Fibroblast of villous mesenchyme (primary cell): ENCODE results near the gene VPS13D. TPM values are rescaled to one million over a fixed set of nuclear protein-coding genes. Genes with fewer than 3 reads are reported as not detected.

Source experiments
- DNase-seq: peaks from one replicate; pipeline ENCODE4 v3.0.0-alpha.2; 2010; ENCODE audit warnings: low read depth
- H3K4me3 ChIP-seq: 2 replicates; pipeline ENCODE4 v1.5.1; 2011; ENCODE audit warnings: low read depth, mild to moderate bottlenecking, low read length
- CTCF ChIP-seq: IDR thresholded peaks from 2 replicates; pipeline ENCODE4 v1.5.1; 2012; ENCODE audit warnings: low read depth, mild to moderate bottlenecking, low read length; ENCODE audit not compliant: insufficient read depth
- total RNA-seq: library from RNA; depleted of rRNA; stranded (reverse); fragments of >200 nt; gene quantifications from 2 replicates; pipeline ENCODE4 v1.2.3, GENCODE V29; 2012

The VPS13D gene
- total RNA-seq, 1 donor = 55.3 TPM

DNA sequence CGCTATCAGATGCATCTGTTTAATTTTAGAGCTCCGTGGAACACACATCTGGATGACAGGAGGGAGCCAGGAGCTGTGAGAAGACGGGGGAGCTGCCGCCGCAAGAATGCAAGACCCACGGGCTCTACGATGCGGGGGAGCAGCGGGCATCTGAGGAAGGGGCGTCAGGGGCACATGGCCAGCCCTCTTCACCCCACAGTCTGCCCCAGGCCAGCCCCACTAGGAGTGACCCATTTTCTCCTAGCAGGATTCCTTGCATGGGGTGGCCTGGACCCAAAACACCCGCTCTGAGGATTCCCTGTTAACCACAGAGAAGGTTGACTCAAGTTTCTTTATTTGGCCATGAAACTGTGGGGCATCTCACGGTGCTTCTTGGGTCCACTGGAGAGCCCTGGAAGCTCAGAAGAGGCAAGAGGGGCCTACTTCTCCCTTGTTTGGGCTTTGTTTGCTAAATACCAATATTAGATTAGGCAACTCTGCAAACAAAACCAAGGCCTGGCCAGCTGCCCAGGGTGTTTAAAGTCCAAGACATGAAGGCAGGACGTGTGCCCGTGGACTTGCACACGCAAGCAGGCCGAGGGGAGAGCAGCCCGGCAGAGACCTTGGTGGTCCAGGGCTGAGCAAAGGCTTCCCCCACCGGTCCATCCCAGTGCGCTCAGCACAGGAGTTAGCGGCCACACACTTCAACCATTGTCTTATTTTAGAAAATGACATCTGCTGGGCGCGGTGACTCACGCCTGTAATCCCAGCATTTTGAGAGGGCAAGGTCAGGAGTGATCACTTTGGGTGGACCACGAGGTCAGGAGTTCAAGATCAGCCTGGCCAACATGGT lies 298.4 kb downstream of the VPS13D start:
- H3K4me3 ChIP-seq = no peak overlapping the region
- no peak for TF ChIP-seq CTCF
- DNase-seq = peak; percentile 87

DNA sequence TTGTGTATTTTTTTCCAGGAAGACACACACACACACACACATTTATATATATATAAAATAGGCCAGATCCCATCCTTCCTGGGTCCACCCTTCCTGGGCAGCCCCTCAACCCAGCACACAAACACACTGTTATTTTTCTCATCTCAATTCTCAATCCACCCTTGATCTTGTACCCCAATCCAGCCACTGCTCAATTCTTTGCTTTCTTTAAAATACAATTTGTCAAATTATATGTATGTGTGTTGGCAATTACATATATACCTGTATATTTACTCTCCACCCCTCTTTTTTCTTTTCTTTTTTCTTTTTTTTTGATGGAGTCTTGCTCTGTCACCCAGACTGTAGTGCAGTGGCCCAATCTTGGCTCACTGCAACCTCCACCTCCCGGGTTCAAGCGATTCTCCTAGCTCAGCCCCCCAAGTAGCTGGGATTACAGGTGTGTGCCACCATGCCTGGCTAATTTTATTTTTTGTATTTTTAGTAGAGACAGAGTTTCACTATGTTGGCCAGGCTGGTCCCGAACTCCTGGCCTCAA lies 299.9 kb downstream of the VPS13D start:
- TF ChIP-seq CTCF = no peak
- DNase-seq = no peak
- H3K4me3 ChIP-seq = no peak overlapping the region

GRCh38 chr1:12530462-12531178 lies 300.8 kb downstream of the VPS13D start:
- H3K4me3 ChIP-seq = no peak overlapping the region
- DNase-seq = no peak
- no peak for TF ChIP-seq CTCF

DNA sequence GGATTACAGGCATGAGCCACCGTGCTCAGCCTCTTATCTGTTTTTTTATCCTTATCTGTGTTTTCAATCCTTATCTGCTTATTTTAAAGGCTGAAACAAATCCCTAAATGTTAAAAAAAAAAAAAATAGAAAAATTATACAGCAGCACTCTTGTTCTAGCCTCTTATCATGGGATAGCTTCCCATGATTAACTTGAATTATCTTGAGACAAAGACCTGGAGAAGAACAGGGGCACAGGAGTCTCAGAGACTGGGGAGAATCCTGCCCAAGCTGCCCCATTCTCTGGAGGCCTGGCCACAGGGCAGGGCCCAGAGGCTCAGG lies 301.3 kb downstream of the VPS13D start:
- no peak overlapping the region for H3K4me3 ChIP-seq
- no peak for TF ChIP-seq CTCF
- no peak for DNase-seq

DNA sequence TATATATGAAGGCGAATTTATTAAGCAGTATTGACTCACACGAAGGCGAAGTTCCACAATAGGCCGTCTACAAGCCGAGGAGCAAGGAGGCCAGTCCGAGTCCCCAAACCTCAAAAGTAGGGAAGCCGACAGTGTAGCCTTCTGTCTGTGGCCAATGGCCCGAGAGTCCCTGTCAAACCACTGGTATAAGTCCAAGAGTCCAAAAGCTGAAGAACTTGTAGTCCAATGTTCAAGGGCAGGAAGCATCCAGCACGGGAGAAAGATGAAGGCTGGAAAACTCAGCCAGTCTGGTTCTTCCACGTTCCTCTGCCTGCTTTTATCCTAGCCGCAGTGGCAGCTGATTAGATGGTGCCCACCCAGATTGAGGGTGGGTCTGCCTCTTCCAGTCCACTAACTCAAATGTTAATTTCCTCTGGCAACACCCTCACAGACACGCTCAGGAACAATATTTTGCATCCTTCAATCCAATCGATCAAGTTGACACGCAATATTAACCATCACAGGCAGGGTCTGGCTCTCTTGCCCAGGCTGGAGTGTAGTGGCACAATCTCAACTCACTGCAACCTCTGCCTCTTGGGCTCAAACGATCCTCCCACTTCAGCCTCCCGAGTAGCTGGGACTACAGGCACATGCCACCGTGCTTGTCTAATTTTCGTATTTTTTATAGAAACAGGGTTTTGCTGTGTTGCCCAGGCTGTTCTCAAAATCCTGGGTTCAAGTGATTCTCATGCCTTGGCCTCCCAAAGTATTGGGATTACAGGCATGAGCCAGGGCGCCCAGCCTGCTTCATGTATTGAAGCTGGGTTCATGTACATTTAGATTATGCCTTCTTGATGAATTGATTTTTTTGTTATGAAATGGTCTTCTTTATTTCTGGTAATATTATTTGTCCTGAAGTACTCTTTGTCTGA lies 302.8 kb downstream of the VPS13D start:
- H3K4me3 ChIP-seq = no peak overlapping the region
- TF ChIP-seq CTCF = no peak
- no peak for DNase-seq

DNA sequence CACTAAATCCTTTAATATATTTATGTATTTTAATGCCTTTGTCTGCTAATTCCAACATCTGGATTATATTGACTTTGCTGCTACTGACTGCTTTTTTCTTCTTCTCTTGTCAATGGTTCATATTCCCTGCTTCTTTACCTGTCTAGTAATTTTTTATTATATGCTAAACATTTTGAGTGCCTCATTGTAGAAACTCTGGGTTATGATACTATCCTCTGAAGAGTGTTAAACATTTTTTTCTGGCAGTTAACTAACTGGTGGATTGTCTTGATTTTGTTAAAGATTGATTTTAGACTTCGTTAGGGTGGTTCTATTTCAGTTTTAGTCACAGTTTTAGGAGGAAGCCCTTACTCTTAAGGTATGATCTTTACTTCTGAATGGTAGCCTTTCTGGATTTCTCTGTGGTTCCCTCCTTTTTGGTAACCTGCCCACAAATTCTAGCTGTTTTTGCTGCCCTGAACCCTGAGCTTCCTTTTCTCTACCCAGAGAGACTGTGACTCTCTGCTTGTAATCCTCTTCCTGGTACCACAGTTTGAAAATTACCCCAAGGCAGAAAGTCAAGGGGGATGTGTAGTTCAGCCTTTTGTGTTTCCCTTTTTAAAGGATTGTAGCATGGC lies 306.3 kb downstream of the VPS13D start:
- TF ChIP-seq CTCF = no peak
- DNase-seq = no peak
- H3K4me3 ChIP-seq = no peak overlapping the region
